ENCODE measurements around the gene RNASEL. TPM values are rescaled to one million over a fixed set of nuclear protein-coding genes. Genes with fewer than 3 reads are reported as not detected.

RNASEL gene
- total and polyA plus RNA-seq, 10 donors = 5.0 to 18.1 (median 13.8) TPM

- no peaks in the 10 kb centered on the region for H3K36me3 ChIP-seq
- no peak overlapping the region for H3K27ac ChIP-seq
- WGBS, 5 donors = 76 to 89% (median 83%) methylated on average over 2 of the region's 2 CpGs
- peaks cover 0 to 12% (median 2%) of the 10 kb centered on the region in 6 donors for H3K4me1 ChIP-seq
- intact Hi-C loops (cut with DNase I; ENCODE audit: low total_unique reads) = no loop called here
- no peaks in the 10 kb centered on the region for H3K9me3 ChIP-seq
- no peaks in the 10 kb centered on the region for H3K27me3 ChIP-seq (replicated peaks in 1 of 7)
- no peak for DNase-seq
- H3K4me3 ChIP-seq = no peak overlapping the region
- TF ChIP-seq POLR2A (IDR thresholded peaks at IDR 0.05) (no peak), POLR2AphosphoS5 (IDR thresholded peaks at IDR 0.05) (no peak)
- TF ChIP-seq, protein P1, sequence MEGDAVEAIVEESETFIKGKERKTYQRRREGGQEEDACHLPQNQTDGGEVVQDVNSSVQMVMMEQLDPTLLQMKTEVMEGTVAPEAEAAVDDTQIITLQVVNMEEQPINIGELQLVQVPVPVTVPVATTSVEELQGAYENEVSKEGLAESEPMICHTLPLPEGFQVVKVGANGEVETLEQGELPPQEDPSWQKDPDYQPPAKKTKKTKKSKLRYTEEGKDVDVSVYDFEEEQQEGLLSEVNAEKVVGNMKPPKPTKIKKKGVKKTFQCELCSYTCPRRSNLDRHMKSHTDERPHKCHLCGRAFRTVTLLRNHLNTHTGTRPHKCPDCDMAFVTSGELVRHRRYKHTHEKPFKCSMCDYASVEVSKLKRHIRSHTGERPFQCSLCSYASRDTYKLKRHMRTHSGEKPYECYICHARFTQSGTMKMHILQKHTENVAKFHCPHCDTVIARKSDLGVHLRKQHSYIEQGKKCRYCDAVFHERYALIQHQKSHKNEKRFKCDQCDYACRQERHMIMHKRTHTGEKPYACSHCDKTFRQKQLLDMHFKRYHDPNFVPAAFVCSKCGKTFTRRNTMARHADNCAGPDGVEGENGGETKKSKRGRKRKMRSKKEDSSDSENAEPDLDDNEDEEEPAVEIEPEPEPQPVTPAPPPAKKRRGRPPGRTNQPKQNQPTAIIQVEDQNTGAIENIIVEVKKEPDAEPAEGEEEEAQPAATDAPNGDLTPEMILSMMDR (IDR thresholded peaks at IDR 0.05 in 8 of 11, conservative IDR thresholded peaks at IDR 0.05 in 3 of 11) = no peak
Measured at GRCh38 chr1:182564406-182565004, 24.6 kb downstream of the RNASEL start.

GRCh38 chr1:182563095-182563494 lies 26.0 kb downstream of the RNASEL start:
- intact Hi-C loops (cut with DNase I; ENCODE audit: low total_unique reads) = no loop called here
- Histone ChIP-seq H3K27me3 (replicated peaks in 1 of 7) (no peaks in the 10 kb centered on the region), H3K36me3 (no peaks in the 10 kb centered on the region), H3K27ac (no peak overlapping the region), H3K9me3 (no peaks in the 10 kb centered on the region), H3K4me1 (no peaks in the 10 kb centered on the region), H3K4me3 (no peak overlapping the region)
- DNase-seq = no peak
- WGBS, 5 donors = 88 to 93% (median 92%) methylated on average over 4 of the region's 4 CpGs
- no peak for TF ChIP-seq POLR2A (IDR thresholded peaks at IDR 0.05)
- no peak for TF ChIP-seq POLR2AphosphoS5 (IDR thresholded peaks at IDR 0.05)
- TF ChIP-seq, protein P1 (IDR thresholded peaks at IDR 0.05 in 8 of 11, conservative IDR thresholded peaks at IDR 0.05 in 3 of 11) = no peak

GRCh38 chr1:182561456-182561855 lies 27.6 kb downstream of the RNASEL start:
- Histone ChIP-seq H3K9me3 (no peaks in the 10 kb centered on the region), H3K36me3 (no peaks in the 10 kb centered on the region), H3K27ac (no peak overlapping the region), H3K27me3 (replicated peaks in 1 of 7) (no peaks in the 10 kb centered on the region), H3K4me1 (no peaks in the 10 kb centered on the region), H3K4me3 (no peak overlapping the region)
- 74 to 83% (median 77%) methylated on average over 4 of the region's 4 CpGs for WGBS, 5 donors
- intact Hi-C loops (cut with DNase I; ENCODE audit: low total_unique reads) = no loop called here
- DNase-seq = no peak
- TF ChIP-seq POLR2A (IDR thresholded peaks at IDR 0.05) (no peak), POLR2AphosphoS5 (IDR thresholded peaks at IDR 0.05) (no peak)
- TF ChIP-seq, protein P1 (IDR thresholded peaks at IDR 0.05 in 8 of 11, conservative IDR thresholded peaks at IDR 0.05 in 3 of 11) = no peak

GRCh38 chr1:182560392-182560984 lies 28.6 kb downstream of the RNASEL start:
- Histone ChIP-seq H3K27ac (no peak overlapping the region), H3K36me3 (no peaks in the 10 kb centered on the region), H3K9me3 (no peaks in the 10 kb centered on the region), H3K27me3 (replicated peaks in 1 of 7) (no peaks in the 10 kb centered on the region), H3K4me1 (no peaks in the 10 kb centered on the region), H3K4me3 (no peak overlapping the region)
- no peak for DNase-seq
- WGBS, 5 donors = 66 to 76% (median 74%) methylated on average over 7 of the region's 7 CpGs
- intact Hi-C loops (cut with DNase I; ENCODE audit: low total_unique reads) = no loop called here
- TF ChIP-seq, protein P1 (IDR thresholded peaks at IDR 0.05 in 8 of 11, conservative IDR thresholded peaks at IDR 0.05 in 3 of 11) = no peak
- TF ChIP-seq POLR2AphosphoS5 (IDR thresholded peaks at IDR 0.05) = no peak
- TF ChIP-seq POLR2A (IDR thresholded peaks at IDR 0.05) = no peak
